ENCODE results near the gene SEMA4C. TPM values are rescaled to one million over a fixed set of nuclear protein-coding genes. Genes with fewer than 3 reads are reported as not detected.
A peak's percentile ranks its signal among the peaks of the same experiment; 100 is the strongest.

The SEMA4C gene
- polyA plus RNA-seq, 1 donor from 2014 or later: 88.7 TPM

GRCh38 chr2:96875498-96876268 is 5.8 kb upstream of the SEMA4C start:
- Histone ChIP-seq H3F3A (ENCODE audit: insufficient read depth, low read length, poor library complexity, severe bottlenecking) (no peaks in the 10 kb centered on the region), H3K79me2 (replicated peaks; ENCODE audit: insufficient read depth, low read length) (no peaks in the 10 kb centered on the region), H2AFZ (ENCODE audit: low read depth, low read length) (no peak overlapping the region), H3K36me3 (ENCODE audit: insufficient read depth, low read length) (no peaks in the 10 kb centered on the region), H3K27ac (ENCODE audit: low read length) (no peak overlapping the region), H3K4me2 (ENCODE audit: low read length) (no peak overlapping the region), H3K9me3 (ENCODE audit: low read length) (no peaks in the 10 kb centered on the region), H3K4me3 (ENCODE audit: low read length) (no peak overlapping the region), H3K27me3 (ENCODE audit: insufficient read depth, low read depth, low read length) (no peaks in the 10 kb centered on the region), H3K9ac (ENCODE audit: low read length) (peak overlapping the region; percentile 16), H4K20me1 (ENCODE audit: insufficient read depth) (no peaks in the 10 kb centered on the region), H3K9me2 (ENCODE audit: insufficient read depth, low read length) (no peaks in the 10 kb centered on the region)
- TF ChIP-seq EZH2 (IDR thresholded peaks at IDR 0.05; ENCODE audit: borderline replicate concordance, insufficient read depth, low read length, poor library complexity, severe bottlenecking) (no peak), EP300 (conservative IDR thresholded peaks at IDR 0.05; ENCODE audit: poor library complexity, severe bottlenecking) (no peak), SMC3 (conservative IDR thresholded peaks at IDR 0.05; ENCODE audit: poor library complexity) (no peak), RAD21 (conservative IDR thresholded peaks at IDR 0.05) (no peak), POLR2AphosphoS5 (IDR thresholded peaks at IDR 0.05) (no peak), TAF1 (IDR thresholded peaks at IDR 0.05; ENCODE audit: low read depth) (no peak), MXI1 (conservative IDR thresholded peaks at IDR 0.05; ENCODE audit: poor library complexity, severe bottlenecking) (no peak), REST (IDR thresholded peaks at IDR 0.05; ENCODE audit: borderline replicate concordance) (no peak)
- TF ChIP-seq, protein P1, sequence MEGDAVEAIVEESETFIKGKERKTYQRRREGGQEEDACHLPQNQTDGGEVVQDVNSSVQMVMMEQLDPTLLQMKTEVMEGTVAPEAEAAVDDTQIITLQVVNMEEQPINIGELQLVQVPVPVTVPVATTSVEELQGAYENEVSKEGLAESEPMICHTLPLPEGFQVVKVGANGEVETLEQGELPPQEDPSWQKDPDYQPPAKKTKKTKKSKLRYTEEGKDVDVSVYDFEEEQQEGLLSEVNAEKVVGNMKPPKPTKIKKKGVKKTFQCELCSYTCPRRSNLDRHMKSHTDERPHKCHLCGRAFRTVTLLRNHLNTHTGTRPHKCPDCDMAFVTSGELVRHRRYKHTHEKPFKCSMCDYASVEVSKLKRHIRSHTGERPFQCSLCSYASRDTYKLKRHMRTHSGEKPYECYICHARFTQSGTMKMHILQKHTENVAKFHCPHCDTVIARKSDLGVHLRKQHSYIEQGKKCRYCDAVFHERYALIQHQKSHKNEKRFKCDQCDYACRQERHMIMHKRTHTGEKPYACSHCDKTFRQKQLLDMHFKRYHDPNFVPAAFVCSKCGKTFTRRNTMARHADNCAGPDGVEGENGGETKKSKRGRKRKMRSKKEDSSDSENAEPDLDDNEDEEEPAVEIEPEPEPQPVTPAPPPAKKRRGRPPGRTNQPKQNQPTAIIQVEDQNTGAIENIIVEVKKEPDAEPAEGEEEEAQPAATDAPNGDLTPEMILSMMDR (IDR thresholded peaks at IDR 0.05; ENCODE audit: poor library complexity, severe bottlenecking): no peak

DNA sequence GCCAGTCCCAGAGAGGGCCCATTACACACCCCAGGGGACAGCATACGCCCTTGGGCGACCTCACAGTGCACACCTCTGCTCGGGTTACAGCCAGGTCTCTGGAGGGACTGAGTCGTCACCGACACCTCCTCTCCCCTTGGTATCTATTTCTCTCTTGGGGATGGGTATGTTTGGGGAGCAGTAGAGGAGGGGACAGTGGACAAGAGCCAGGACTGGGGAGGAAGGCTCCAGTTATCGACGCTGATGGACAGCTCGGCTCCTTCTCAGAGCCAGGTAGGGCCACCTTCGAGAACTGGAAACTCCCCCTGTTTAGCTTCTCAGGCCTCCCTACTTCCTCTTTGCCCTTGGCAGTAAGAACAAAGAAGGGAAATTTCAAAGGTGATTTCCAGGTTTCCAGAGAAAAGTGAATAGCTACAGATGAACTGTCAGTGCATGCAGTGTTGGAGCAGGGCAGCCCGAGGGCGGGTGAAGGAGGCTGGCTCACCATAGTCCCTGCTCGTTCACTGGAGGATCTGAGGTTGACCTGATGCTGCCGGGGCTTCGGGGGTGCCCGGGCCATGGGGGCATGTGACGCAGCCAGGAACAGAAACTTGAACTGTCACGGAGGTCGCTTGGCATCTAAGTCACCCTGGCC is 4.4 kb upstream of the SEMA4C start:
- no peaks in the 10 kb centered on the region for H3K27me3 ChIP-seq (ENCODE audit: insufficient read depth, low read depth, low read length)
- H2AFZ ChIP-seq (ENCODE audit: low read depth, low read length): no peak overlapping the region
- no peaks in the 10 kb centered on the region for H3K9me2 ChIP-seq (ENCODE audit: insufficient read depth, low read length)
- no peak overlapping the region for H3K27ac ChIP-seq (ENCODE audit: low read length)
- no peak overlapping the region for H3K4me3 ChIP-seq (ENCODE audit: low read length)
- H3K9me3 ChIP-seq (ENCODE audit: low read length): no peaks in the 10 kb centered on the region
- no peaks in the 10 kb centered on the region for H4K20me1 ChIP-seq (ENCODE audit: insufficient read depth)
- H3K79me2 ChIP-seq (replicated peaks; ENCODE audit: insufficient read depth, low read length): no peaks in the 10 kb centered on the region
- TF ChIP-seq REST (IDR thresholded peaks at IDR 0.05; ENCODE audit: borderline replicate concordance) (no peak), RAD21 (conservative IDR thresholded peaks at IDR 0.05) (no peak), SMC3 (conservative IDR thresholded peaks at IDR 0.05; ENCODE audit: poor library complexity) (no peak), EZH2 (IDR thresholded peaks at IDR 0.05; ENCODE audit: borderline replicate concordance, insufficient read depth, low read length, poor library complexity, severe bottlenecking) (no peak), EP300 (conservative IDR thresholded peaks at IDR 0.05; ENCODE audit: poor library complexity, severe bottlenecking) (no peak), POLR2AphosphoS5 (IDR thresholded peaks at IDR 0.05) (no peak), TAF1 (IDR thresholded peaks at IDR 0.05; ENCODE audit: low read depth) (no peak), MXI1 (conservative IDR thresholded peaks at IDR 0.05; ENCODE audit: poor library complexity, severe bottlenecking) (no peak)
- TF ChIP-seq, protein P1 (IDR thresholded peaks at IDR 0.05; ENCODE audit: poor library complexity, severe bottlenecking): no peak
- H3F3A ChIP-seq (ENCODE audit: insufficient read depth, low read length, poor library complexity, severe bottlenecking): no peaks in the 10 kb centered on the region
- no peak overlapping the region for H3K4me2 ChIP-seq (ENCODE audit: low read length)
- no peaks in the 10 kb centered on the region for H3K36me3 ChIP-seq (ENCODE audit: insufficient read depth, low read length)
- no peak overlapping the region for H3K9ac ChIP-seq (ENCODE audit: low read length)

Measured in neural cell (in vitro differentiated cells).